ENCODE measurements around the gene CREB3L2. TPM values are rescaled to one million over a fixed set of nuclear protein-coding genes. Genes with fewer than 3 reads are reported as not detected.

CREB3L2 gene
- total RNA-seq, 3 donors from 2014 or later (not counting 1 experiment from before 2014, with no cell fraction given) = 45.9 to 54.6 (median 52.5) TPM

DNA sequence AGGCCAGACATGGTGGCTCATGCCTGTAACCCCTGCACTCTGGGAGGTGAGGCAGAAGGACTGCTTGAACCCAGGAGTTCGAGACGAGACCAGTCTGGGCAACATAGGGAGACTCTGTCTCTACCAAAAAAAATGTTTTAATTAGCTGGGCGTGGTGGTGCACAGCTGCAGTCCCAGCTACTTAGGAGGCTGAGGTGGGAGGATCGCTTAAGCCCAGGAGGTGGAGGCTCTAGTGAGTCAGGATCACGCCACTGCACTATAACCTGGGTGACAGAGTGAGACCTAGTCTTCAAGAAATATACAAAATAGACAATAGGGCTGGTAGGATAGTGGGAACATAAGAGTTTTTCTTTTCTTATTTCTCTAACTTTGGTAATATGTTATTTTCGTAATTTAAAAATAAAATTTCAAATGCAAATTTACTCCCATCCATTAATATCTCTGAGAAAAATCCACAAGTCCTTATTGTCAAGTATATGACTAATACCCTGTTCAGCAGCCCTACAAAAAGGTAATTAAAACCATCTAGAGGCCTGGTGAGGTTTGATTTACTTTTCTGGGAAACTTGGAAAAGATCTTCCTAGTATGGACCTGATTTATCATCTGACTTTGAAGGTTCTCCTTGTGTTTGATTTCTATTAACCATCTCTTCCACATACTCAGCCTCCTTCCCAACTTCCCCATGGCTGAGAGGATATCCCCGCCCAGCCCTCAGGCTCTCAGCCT lies 50.0 kb downstream of the CREB3L2 start:
- intact Hi-C loops (cut with micrococcal nuclease) = no loop called here
- TF ChIP-seq, protein P1, sequence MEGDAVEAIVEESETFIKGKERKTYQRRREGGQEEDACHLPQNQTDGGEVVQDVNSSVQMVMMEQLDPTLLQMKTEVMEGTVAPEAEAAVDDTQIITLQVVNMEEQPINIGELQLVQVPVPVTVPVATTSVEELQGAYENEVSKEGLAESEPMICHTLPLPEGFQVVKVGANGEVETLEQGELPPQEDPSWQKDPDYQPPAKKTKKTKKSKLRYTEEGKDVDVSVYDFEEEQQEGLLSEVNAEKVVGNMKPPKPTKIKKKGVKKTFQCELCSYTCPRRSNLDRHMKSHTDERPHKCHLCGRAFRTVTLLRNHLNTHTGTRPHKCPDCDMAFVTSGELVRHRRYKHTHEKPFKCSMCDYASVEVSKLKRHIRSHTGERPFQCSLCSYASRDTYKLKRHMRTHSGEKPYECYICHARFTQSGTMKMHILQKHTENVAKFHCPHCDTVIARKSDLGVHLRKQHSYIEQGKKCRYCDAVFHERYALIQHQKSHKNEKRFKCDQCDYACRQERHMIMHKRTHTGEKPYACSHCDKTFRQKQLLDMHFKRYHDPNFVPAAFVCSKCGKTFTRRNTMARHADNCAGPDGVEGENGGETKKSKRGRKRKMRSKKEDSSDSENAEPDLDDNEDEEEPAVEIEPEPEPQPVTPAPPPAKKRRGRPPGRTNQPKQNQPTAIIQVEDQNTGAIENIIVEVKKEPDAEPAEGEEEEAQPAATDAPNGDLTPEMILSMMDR (IDR thresholded peaks at IDR 0.05) = no peak
- no peak overlapping the region for H3K4me3 ChIP-seq (ENCODE audit: low read length)
- H3K4me3 Mint-ChIP-seq = no peak overlapping the region
- no peak overlapping the region for H3K27ac Mint-ChIP-seq
- DNase-seq (no peak), ATAC-seq (no peak)
- H3K9me3 Mint-ChIP-seq = no peaks in the 10 kb centered on the region
- peaks cover 31 to 35% of the 10 kb centered on the region in 2 donors for H3K4me1 Mint-ChIP-seq
- H3K27ac ChIP-seq (ENCODE audit: low read length) = no peak overlapping the region
- WGBS (ENCODE audit: insufficient coverage) = 92% methylated on average over 6 of the region's 7 CpGs
- H3K9me3 ChIP-seq (ENCODE audit: control insufficient read depth, insufficient read depth, low read length) = no peaks in the 10 kb centered on the region
- H3K27me3 Mint-ChIP-seq (ENCODE audit: low read depth in 2 of 2) = no peaks in the 10 kb centered on the region
- no peaks in the 10 kb centered on the region for H3K4me1 ChIP-seq (ENCODE audit: control insufficient read depth, insufficient read depth, low read length)
- no peaks in the 10 kb centered on the region for H3K36me3 ChIP-seq (ENCODE audit: control insufficient read depth, insufficient read depth, low read length)
- H3K36me3 Mint-ChIP-seq = no peaks in the 10 kb centered on the region
- H3K27me3 ChIP-seq (ENCODE audit: control insufficient read depth, insufficient read depth, low read length) = no peaks in the 10 kb centered on the region

DNA sequence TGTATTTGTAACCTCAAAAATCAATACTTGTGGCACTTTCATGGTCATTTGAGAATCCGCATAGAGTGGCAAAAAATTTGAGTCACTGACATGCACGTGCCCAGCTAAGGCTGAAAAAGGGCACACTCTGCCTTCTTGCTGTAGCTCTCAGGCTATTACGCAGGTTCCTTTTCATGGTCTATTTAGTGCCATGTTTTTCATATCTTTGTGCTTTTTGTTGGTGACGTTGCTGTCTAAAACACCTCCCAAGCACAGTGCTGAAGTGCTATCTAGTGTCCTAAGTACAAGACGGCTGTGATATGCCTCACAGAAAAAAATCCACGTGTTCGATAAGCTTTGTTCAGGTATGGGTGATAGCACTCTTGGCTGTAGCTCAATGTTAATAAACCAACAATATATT lies 50.9 kb downstream of the CREB3L2 start:
- Histone ChIP-seq H3K9me3 (ENCODE audit: control insufficient read depth, insufficient read depth, low read length) (no peaks in the 10 kb centered on the region), H3K4me1 (ENCODE audit: control insufficient read depth, insufficient read depth, low read length) (no peaks in the 10 kb centered on the region), H3K27me3 (ENCODE audit: control insufficient read depth, insufficient read depth, low read length) (no peaks in the 10 kb centered on the region), H3K27ac (ENCODE audit: low read length) (no peak overlapping the region), H3K4me3 (ENCODE audit: low read length) (no peak overlapping the region), H3K36me3 (ENCODE audit: control insufficient read depth, insufficient read depth, low read length) (no peaks in the 10 kb centered on the region)
- 94% methylated on average over 7 of the region's 7 CpGs for WGBS (ENCODE audit: insufficient coverage)
- Mint-ChIP-seq H3K36me3 (no peaks in the 10 kb centered on the region), H3K27ac (no peak overlapping the region), H3K4me3 (no peak overlapping the region), H3K4me1 (peaks cover 33 to 39% of the 10 kb centered on the region in 2 donors), H3K9me3 (no peaks in the 10 kb centered on the region), H3K27me3 (ENCODE audit: low read depth in 2 of 2) (no peaks in the 10 kb centered on the region)
- DNase-seq (no peak), ATAC-seq (no peak)
- TF ChIP-seq, protein P1 (IDR thresholded peaks at IDR 0.05) = no peak
- intact Hi-C loops (cut with micrococcal nuclease) = no loop called here

DNA sequence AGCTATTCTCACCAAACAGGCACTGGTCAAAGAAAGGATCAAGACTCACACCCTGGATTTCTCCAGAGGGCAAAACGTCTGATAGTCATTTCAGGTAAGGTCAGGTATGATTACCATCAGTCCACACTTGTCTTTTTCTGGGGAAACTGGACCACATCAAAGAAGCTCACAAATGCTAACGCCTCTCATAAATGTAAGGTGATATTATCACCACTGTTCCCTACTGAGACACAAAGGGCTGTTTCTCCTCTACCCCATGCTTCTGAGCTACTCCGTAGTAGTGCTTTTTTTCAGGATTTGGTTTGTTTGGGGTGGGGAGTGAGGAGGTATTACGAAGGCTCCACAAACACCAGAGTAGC lies 51.6 kb downstream of the CREB3L2 start:
- no peaks in the 10 kb centered on the region for H3K9me3 ChIP-seq (ENCODE audit: control insufficient read depth, insufficient read depth, low read length)
- DNase-seq (no peak), ATAC-seq (no peak)
- no peaks in the 10 kb centered on the region for H3K36me3 ChIP-seq (ENCODE audit: control insufficient read depth, insufficient read depth, low read length)
- H3K27ac ChIP-seq (ENCODE audit: low read length) = no peak overlapping the region
- no peaks in the 10 kb centered on the region for H3K36me3 Mint-ChIP-seq
- H3K4me3 Mint-ChIP-seq = no peak overlapping the region
- H3K27me3 Mint-ChIP-seq (ENCODE audit: low read depth in 2 of 2) = no peaks in the 10 kb centered on the region
- H3K4me1 ChIP-seq (ENCODE audit: control insufficient read depth, insufficient read depth, low read length) = no peaks in the 10 kb centered on the region
- 57% methylated on average over 4 of the region's 4 CpGs for WGBS (ENCODE audit: insufficient coverage)
- H3K9me3 Mint-ChIP-seq = no peaks in the 10 kb centered on the region
- H3K27me3 ChIP-seq (ENCODE audit: control insufficient read depth, insufficient read depth, low read length) = no peaks in the 10 kb centered on the region
- TF ChIP-seq, protein P1 (IDR thresholded peaks at IDR 0.05) = no peak
- H3K4me3 ChIP-seq (ENCODE audit: low read length) = no peak overlapping the region
- intact Hi-C loops (cut with micrococcal nuclease) = no loop called here
- peaks cover 35 to 42% of the 10 kb centered on the region in 2 donors for H3K4me1 Mint-ChIP-seq
- H3K27ac Mint-ChIP-seq = no peak overlapping the region

Data from natural killer cell (primary cell).